ENCODE results near the gene SDC1.

SDC1 gene

DNA sequence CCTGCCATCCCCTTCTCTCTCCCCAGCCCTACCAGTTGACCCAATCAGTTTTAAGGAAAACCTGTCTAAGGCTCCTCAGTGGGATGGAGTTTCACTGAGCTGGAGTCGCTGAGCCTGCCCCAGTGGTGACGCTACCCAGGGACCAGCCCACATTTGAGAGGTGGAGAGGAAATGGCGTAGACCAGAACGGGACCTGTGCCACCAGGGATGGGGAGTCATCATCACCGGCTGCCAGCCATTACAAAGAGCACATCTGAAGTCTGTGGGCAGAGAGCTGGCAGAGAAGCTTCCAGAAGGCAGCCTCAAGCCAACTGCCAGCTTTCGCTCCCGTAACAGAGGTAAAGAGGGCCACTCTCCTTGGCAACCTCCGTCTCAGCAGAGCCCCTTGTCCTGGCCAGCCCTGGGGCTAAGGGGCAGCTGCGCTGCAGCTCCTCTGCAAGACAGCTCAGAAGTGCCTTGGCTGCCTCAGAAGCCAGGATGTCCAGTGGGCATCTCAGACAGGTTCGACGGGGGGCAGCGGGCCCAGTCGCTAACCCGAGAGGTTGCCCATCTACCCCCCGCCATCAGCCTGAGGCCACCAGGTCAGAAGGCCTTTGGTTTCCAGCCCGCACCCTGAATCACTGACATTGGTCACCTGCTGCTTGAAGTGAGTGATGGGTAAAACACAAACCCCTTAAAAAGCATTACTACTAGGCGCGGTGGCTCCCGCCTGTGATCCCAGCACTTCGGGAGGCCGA lies 15.4 kb downstream of the SDC1 start:
- TF ChIP-seq, protein P1, sequence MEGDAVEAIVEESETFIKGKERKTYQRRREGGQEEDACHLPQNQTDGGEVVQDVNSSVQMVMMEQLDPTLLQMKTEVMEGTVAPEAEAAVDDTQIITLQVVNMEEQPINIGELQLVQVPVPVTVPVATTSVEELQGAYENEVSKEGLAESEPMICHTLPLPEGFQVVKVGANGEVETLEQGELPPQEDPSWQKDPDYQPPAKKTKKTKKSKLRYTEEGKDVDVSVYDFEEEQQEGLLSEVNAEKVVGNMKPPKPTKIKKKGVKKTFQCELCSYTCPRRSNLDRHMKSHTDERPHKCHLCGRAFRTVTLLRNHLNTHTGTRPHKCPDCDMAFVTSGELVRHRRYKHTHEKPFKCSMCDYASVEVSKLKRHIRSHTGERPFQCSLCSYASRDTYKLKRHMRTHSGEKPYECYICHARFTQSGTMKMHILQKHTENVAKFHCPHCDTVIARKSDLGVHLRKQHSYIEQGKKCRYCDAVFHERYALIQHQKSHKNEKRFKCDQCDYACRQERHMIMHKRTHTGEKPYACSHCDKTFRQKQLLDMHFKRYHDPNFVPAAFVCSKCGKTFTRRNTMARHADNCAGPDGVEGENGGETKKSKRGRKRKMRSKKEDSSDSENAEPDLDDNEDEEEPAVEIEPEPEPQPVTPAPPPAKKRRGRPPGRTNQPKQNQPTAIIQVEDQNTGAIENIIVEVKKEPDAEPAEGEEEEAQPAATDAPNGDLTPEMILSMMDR (conservative IDR thresholded peaks at IDR 0.05; ENCODE audit: control insufficient read depth, insufficient read depth, low read depth, low read length), result no peak
- DNase-seq (ENCODE audit: low read depth), result no peak

DNA sequence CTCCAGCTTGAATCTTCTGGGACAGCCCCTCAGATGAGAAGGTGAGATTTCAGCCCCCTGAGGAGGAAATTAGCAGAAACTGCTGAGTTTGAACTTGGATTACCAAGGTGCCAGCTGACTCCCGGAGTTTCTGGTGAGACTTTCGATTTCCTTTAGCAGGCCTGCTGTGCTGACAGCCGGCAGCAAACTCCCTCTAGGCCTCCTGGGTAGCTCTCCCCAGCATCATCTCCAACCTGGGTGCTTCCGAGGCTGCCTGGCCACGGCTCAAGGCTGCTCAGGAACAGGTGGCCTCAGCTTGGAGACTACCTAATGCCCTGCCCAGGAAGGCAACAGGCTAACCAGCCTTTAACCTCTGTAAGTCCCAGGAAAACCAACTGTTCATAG lies 16.5 kb downstream of the SDC1 start:
- TF ChIP-seq, protein P1 (conservative IDR thresholded peaks at IDR 0.05; ENCODE audit: control insufficient read depth, insufficient read depth, low read depth, low read length), result no peak
- no peak for DNase-seq (ENCODE audit: low read depth)
- no peak overlapping the region for H3K4me3 ChIP-seq (ENCODE audit: control insufficient read depth, low read depth, low read length)

More for the DNA sequence above, 15.4 kb downstream of the SDC1 start:
- H3K4me3 ChIP-seq (ENCODE audit: control insufficient read depth, low read depth, low read length), result no peak overlapping the region

DNA sequence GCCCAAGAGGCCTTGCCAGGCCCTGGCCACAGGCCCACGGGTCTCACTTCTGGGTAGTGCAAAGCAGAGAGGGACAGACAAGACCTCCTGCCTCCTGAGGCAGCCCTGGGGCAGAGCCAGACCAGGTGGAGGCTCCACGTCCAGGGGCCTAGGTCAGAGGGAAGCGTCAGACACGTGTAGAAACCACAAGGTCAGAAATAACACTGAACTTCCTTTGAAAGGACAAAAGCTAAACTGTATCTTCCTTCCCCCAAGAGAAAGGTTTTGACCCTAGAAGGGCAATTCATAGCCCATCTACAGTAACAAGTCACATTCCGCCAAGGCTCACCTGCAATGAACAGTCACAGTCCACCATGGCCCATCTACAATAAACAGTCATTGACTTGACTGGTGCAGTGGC lies 17.9 kb downstream of the SDC1 start:
- DNase-seq (ENCODE audit: low read depth), result no peak

DNA sequence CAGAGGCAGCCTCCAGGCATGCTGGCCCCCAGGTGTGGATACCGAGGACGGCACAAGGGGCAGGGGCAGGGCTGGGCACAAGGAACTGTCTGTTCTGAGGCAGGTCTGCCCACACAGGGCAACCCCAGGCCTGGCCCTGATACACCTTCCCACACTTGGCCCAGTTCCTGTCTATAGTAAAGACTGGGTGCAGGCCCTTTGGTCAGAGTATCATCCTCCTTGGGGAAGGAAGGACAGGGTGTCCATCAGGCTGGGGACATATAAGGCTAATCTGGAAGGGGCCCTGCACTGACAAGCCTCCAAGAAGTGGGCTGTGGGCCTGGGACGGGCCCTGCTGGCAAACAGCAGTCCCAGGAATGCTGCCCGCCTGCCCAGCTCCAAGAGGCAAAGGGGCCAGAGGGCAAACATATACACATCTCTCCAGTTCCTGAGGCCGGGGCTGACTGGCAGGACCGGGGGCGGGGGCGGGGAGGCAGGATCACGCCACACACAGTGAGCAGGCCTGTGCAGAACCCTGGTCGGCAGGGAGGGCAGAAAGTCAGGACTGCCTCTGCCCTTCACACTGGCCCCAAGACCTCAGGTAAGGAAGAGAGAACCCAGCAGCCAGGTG lies 18.9 kb downstream of the SDC1 start:
- DNase-seq (ENCODE audit: low read depth), result no peak
- TF ChIP-seq, protein P1 (conservative IDR thresholded peaks at IDR 0.05; ENCODE audit: control insufficient read depth, insufficient read depth, low read depth, low read length), result no peak
- no peak overlapping the region for H3K4me3 ChIP-seq (ENCODE audit: control insufficient read depth, low read depth, low read length)

More for the DNA sequence above, 17.9 kb downstream of the SDC1 start:
- no peak overlapping the region for H3K4me3 ChIP-seq (ENCODE audit: control insufficient read depth, low read depth, low read length)
- TF ChIP-seq, protein P1 (conservative IDR thresholded peaks at IDR 0.05; ENCODE audit: control insufficient read depth, insufficient read depth, low read depth, low read length), result no peak

- H3K4me3 ChIP-seq (ENCODE audit: control insufficient read depth, low read depth, low read length), result no peak overlapping the region
- DNase-seq (ENCODE audit: low read depth), result no peak
- TF ChIP-seq, protein P1 (conservative IDR thresholded peaks at IDR 0.05; ENCODE audit: control insufficient read depth, insufficient read depth, low read depth, low read length), result no peak
Measured at GRCh38 chr2:20205069-20205468, 19.9 kb downstream of the SDC1 start.

GRCh38 chr2:20203521-20204225 lies 21.3 kb downstream of the SDC1 start:
- DNase-seq (ENCODE audit: low read depth), result no peak
- H3K4me3 ChIP-seq (ENCODE audit: control insufficient read depth, low read depth, low read length), result no peak overlapping the region
- TF ChIP-seq, protein P1 (conservative IDR thresholded peaks at IDR 0.05; ENCODE audit: control insufficient read depth, insufficient read depth, low read depth, low read length), result no peak

Data from fibroblast of mammary gland (primary cell).